AG04449 (cell line): Measurements from ENCODE around the gene CCDC134.

Experiments used
- CTCF ChIA-PET: fragments of 350-600 bp; formaldehyde crosslinking; extraction: SDS; loops from one replicate; lab custom pipeline; 2021; ENCODE audit warnings: antibody characterized with exemption; lab: Yijun Ruan, JAX
- POLR2A ChIA-PET: fragments of 400-600, 350-600 bp; formaldehyde crosslinking; extraction: SDS; loops from one replicate; lab custom pipeline; 2020; ENCODE audit warnings: antibody characterized with exemption, inconsistent platforms; lab: Yijun Ruan, JAX
- DNase-seq: peaks from one replicate; pipeline ENCODE4 v3.0.0-alpha.2; 2010; ENCODE audit warnings: low read depth, low spot score
- H3K4me3 ChIP-seq: 2 replicates; pipeline ENCODE4 v1.5.1; 2011; ENCODE audit warnings: low read depth, mild to moderate bottlenecking, control low read depth, low read length
- CTCF ChIP-seq: IDR thresholded peaks from one replicate; pipeline ENCODE4 v1.5.1; 2011; ENCODE audit warnings: mild to moderate bottlenecking, moderate library complexity, low read length, control low read depth, inconsistent platforms; ENCODE audit not compliant: insufficient read depth; ENCODE audit errors: missing control alignments

The CCDC134 gene

DNA sequence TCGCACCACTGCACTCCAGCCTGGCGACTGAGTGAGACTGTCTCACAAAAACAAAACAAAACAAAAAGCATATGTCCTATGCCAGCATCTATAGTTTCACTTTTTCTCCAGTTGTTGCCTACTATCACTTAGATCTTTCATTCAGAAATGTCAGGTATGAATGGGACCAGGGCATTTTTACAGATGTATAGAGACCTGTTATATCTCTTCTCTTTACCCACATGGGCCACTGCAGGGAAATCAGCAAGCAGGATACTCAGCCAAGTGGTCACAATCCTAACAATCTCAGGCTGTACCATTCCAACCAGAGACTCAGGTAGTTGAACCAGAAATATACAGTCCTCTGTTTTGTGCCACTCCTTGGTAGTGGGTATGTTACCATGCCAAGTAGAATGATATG lies 16.4 kb downstream of the CCDC134 start:
- no peak overlapping the region for H3K4me3 ChIP-seq
- ChIA-PET POLR2A (no interaction called here), CTCF (interaction anchor here (1.7 kb wide), 1 partner anchor 124 kb away, joined by 5 read pairs; no protein-coding TSS in a partner anchor)
- no peak for DNase-seq
- no peak for TF ChIP-seq CTCF

GRCh38 chr22:41818011-41818410 lies 17.5 kb downstream of the CCDC134 start:
- POLR2A ChIA-PET = no interaction called here
- CTCF ChIA-PET = interaction anchor here (1.3 kb wide), 1 partner anchor 108 kb away, joined by 3 read pairs; no protein-coding TSS in a partner anchor

DNA sequence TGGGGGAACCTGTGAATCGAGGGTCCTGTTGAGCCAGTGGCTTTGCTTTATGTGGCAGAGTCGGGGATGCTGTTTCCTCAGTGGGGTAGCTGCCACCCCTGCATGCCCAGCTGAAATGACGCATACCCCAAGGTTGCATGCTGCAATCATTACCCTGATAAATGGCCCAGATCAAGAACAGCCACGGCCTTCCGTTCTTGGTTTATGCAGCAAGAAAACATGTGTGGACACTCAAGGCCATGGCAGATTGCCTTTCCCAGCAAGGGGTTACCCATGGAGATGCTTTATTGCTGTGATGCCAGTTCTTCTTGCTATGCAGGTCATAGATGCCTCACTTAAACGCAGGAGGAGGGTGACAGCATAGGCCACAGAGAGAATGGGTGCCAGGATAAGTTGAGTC lies 18.1 kb downstream of the CCDC134 start:
- no peak for TF ChIP-seq CTCF
- ChIA-PET CTCF (interaction anchor here (0.8 to 1.3 kb wide), 2 partner anchors 107 to 122 kb away, joined by 3 read pairs; no protein-coding TSS in a partner anchor), POLR2A (no interaction called here)
- DNase-seq = no peak
- no peak overlapping the region for H3K4me3 ChIP-seq

More at GRCh38 chr22:41818011-41818410, 17.5 kb downstream of the CCDC134 start:
- no peak for TF ChIP-seq CTCF
- no peak for DNase-seq
- no peak overlapping the region for H3K4me3 ChIP-seq

- TF ChIP-seq CTCF = no peak
- CTCF ChIA-PET = interaction anchor here (0.8 to 1.3 kb wide), 2 partner anchors 106 to 122 kb away, joined by 3 read pairs; no protein-coding TSS in a partner anchor
- POLR2A ChIA-PET = no interaction called here
- no peak overlapping the region for H3K4me3 ChIP-seq
- DNase-seq = no peak
These were observed 18.8 kb downstream of the CCDC134 start for GRCh38 chr22:41819257-41819656.

- DNase-seq = no peak
- POLR2A ChIA-PET = no interaction called here
- H3K4me3 ChIP-seq = no peak overlapping the region
- TF ChIP-seq CTCF = no peak
- CTCF ChIA-PET = no interaction called here
These were observed 20.0 kb downstream of the CCDC134 start for GRCh38 chr22:41820447-41820846.

- no peak for TF ChIP-seq CTCF
- ChIA-PET CTCF (interaction anchor here (1.4 to 2.5 kb wide), 4 partner anchors 75 to 127 kb away, joined by 3 to 13 read pairs (median 8); no protein-coding TSS in a partner anchor), POLR2A (no interaction called here)
- no peak for DNase-seq
- no peak overlapping the region for H3K4me3 ChIP-seq
These were observed 21.2 kb downstream of the CCDC134 start for GRCh38 chr22:41821471-41822316.
